ENCODE measurements around the gene ABCG5.

ABCG5 gene

DNA sequence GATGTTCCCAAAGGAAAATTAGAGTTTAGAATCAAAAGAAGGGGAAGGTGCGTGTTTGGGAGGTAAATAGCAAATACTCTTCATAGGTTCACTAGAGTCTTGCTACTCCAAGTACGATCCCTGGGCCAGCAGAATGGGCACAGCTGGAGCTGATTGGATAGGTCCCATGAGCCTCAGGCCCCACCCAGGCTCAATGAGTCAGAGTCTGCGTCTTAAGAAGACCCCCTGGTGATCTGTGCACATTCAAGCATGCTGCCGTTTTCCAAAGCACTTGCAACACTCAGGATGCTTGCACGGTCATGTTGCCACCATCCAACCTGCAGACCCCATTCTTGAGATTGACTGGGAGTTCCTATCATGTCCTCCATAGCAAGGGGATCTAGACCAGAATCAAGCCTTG lies 40.6 kb upstream of the ABCG5 start:
- TF ChIP-seq, protein P1, sequence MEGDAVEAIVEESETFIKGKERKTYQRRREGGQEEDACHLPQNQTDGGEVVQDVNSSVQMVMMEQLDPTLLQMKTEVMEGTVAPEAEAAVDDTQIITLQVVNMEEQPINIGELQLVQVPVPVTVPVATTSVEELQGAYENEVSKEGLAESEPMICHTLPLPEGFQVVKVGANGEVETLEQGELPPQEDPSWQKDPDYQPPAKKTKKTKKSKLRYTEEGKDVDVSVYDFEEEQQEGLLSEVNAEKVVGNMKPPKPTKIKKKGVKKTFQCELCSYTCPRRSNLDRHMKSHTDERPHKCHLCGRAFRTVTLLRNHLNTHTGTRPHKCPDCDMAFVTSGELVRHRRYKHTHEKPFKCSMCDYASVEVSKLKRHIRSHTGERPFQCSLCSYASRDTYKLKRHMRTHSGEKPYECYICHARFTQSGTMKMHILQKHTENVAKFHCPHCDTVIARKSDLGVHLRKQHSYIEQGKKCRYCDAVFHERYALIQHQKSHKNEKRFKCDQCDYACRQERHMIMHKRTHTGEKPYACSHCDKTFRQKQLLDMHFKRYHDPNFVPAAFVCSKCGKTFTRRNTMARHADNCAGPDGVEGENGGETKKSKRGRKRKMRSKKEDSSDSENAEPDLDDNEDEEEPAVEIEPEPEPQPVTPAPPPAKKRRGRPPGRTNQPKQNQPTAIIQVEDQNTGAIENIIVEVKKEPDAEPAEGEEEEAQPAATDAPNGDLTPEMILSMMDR (conservative IDR thresholded peaks at IDR 0.05; ENCODE audit: low read depth, low read length): no peak
- DNase-seq (ENCODE audit: low read depth): peak; percentile 92
- H3K4me3 ChIP-seq (ENCODE audit: low read depth, low read length): no peak overlapping the region

DNA sequence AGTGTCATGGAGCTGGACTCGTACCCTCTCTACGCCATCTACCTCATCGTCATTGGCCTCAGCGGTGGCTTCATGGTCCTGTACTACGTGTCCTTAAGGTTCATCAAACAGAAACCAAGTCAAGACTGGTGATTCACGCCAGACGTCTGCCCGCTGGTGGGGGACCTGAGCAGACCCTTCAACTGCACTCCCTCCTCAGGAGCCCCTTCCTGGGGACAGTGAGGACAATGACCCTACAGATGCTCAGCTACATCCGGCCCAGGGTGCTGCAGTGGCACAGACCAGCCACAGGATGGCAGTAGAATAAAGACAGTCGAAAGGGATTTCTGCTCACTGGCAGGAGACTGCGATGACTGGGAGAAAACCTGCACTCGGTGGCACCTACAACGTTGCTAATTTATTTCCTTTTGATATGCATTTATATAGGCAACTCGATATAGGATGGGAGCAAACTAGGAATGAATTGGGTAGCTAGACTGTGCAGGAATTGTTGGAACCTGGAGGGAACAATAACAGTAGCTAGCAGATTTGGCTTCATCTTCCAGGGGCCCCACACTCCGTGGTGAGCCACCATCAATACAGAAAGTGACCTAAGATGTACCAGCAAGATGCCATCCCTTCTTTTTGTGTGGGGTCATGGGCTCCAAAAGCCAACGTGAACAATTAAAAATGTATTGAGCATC lies 39.3 kb upstream of the ABCG5 start:
- H3K4me3 ChIP-seq (ENCODE audit: low read depth, low read length): no peak overlapping the region
- DNase-seq (ENCODE audit: low read depth): peak; percentile 80
- TF ChIP-seq, protein P1 (conservative IDR thresholded peaks at IDR 0.05; ENCODE audit: low read depth, low read length): peak; percentile 97

DNA sequence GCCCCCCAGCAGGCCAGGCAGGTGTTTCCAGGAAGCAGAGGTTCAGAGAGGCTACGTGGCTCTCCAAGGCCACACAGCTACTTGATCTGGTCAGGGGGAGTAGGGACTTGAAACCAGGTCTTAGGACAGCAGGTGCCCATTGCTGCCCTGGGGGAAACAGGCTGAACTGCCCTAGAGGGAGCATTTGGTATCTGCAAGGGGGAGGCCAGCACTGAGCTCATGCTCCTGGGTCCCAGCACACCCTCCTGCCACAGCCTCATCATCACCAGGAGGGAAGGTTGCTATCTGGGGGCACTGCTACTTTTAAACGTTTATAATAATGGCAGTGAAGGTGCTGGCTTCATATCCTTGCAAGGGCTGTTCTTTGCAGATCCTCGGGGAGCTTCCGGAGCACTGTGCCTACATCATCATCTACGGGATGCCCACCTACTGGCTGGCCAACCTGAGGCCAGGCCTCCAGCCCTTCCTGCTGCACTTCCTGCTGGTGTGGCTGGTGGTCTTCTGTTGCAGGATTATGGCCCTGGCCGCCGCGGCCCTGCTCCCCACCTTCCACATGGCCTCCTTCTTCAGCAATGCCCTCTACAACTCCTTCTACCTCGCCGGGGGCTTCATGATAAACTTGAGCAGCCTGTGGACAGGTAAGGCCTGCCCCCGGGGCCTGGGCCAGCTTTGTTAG lies 36.3 kb upstream of the ABCG5 start:
- no peak overlapping the region for H3K4me3 ChIP-seq (ENCODE audit: low read depth, low read length)
- no peak for DNase-seq (ENCODE audit: low read depth)
- TF ChIP-seq, protein P1 (conservative IDR thresholded peaks at IDR 0.05; ENCODE audit: low read depth, low read length): no peak

DNA sequence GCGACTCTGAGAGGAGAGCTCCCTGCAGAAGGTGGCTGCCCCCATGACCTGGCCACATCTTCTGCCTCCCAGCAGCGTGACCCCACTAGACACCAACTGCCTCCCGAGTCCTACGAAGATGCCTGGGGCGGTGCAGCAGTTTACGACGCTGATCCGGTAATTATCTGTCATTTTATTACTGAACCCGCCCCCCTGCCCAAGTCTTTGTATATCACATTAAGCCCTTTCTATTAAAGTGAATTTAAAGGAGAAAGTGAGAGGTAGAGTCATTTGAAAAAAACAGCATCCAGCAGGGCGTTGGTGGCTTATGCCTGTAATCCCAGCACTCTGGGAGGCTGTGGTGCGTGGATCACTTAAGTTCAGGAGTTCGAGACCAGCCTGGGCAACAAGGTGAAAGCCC lies 33.5 kb upstream of the ABCG5 start:
- no peak overlapping the region for H3K4me3 ChIP-seq (ENCODE audit: low read depth, low read length)
- no peak for DNase-seq (ENCODE audit: low read depth)
- TF ChIP-seq, protein P1 (conservative IDR thresholded peaks at IDR 0.05; ENCODE audit: low read depth, low read length): no peak

DNA sequence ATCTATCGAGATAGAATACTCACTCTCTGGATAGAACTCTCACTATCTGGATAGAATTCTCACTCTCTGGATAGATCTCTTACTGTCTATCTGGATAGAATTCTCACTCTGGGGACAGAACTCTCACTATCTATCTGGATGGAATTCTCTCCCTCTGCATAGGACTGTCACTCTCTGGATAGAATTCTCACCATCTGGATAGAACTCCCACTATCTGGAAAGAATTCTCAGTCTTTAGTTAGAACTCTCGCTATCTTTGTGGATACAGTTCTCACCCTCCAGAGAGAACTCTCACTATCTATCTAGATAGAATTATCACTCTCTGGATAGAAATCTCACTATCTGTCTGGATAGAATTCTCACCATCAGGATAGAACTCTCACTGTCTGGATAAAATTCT lies 16.7 kb upstream of the ABCG5 start:
- no peak overlapping the region for H3K4me3 ChIP-seq (ENCODE audit: low read depth, low read length)
- TF ChIP-seq, protein P1 (conservative IDR thresholded peaks at IDR 0.05; ENCODE audit: low read depth, low read length): no peak
- no peak for DNase-seq (ENCODE audit: low read depth)

DNA sequence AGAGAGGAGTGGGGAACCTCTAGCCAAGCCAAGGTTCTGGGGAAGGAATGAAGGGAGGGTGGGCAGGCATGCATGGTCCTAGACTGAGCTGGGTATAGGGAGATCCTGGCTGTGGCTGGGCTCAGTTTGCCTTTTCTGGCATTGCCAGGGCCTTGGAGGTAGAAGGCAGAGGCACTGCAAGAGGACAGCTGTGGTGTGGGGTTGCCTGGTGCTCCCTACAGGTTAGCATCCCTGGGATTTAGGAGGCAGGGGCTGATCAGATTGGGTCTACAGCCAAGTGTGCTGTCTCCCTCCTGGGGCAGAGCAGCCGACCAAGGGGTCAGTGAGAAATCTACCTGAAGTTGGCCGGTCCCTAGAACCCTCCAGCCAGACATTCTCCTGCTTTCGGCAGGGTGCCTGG lies 16.0 kb upstream of the ABCG5 start:
- H3K4me3 ChIP-seq (ENCODE audit: low read depth, low read length): no peak overlapping the region
- TF ChIP-seq, protein P1 (conservative IDR thresholded peaks at IDR 0.05; ENCODE audit: low read depth, low read length): no peak
- no peak for DNase-seq (ENCODE audit: low read depth)

Data from choroid plexus epithelial cell (primary cell).